H1 (cell line): ENCODE results near the gene SH3RF3. TPM values are rescaled to one million over a fixed set of nuclear protein-coding genes. Genes with fewer than 3 reads are reported as not detected.

Experiments used
- CTCF ChIA-PET: fragments of 300-600 bp; sonication (Branson Sonifier 250); formaldehyde crosslinking; loops from one replicate; lab custom pipeline; 2021; ENCODE audit not compliant: partially characterized antibody; lab: Charles Lee
- POLR2A ChIA-PET: fragments of 300-600 bp; sonication (Branson Sonifier 250); formaldehyde crosslinking; loops from one replicate; lab custom pipeline; 2021; ENCODE audit warnings: inconsistent platforms; ENCODE audit not compliant: partially characterized antibody; lab: Charles Lee
- DNase-seq, 2 experiments: peaks; one replicate each; pipeline versions ENCODE4 v3.0.0 to v3.0.0-alpha.2; 2010 to 2022; ENCODE audit warnings: low spot score in 2 of 2, low read depth in 1 of 2, mixed read lengths in 1 of 2
- FAIRE-seq: peaks from 2 replicates; lab custom pipeline; 2011; peaks lifted over from hg19 to GRCh38; lab: Jason Lieb, UNC
- H2AFZ ChIP-seq: 2 replicates; pipeline ENCODE4 v1.8.1; 2012; ENCODE audit warnings: low read length, inconsistent platforms
- H2AK5ac ChIP-seq: 2 replicates; pipeline ENCODE4 v1.6.1; 2013; ENCODE audit warnings: low read depth, low read length
- H2BK120ac ChIP-seq: replicated peaks from 2 replicates; pipeline ENCODE3; 2013; ENCODE audit warnings: low read depth, low read length, inconsistent platforms
- H2BK12ac ChIP-seq: 2 replicates; pipeline ENCODE4 v1.6.1; 2013; ENCODE audit warnings: low read depth, low read length
- H2BK15ac ChIP-seq: 2 replicates; pipeline ENCODE4 v1.6.1; 2013; ENCODE audit warnings: low read length
- H2BK20ac ChIP-seq: 2 replicates; pipeline ENCODE4 v1.6.1; 2013; ENCODE audit warnings: low read length
- H2BK5ac ChIP-seq: 2 replicates; pipeline ENCODE4 v1.6.1; 2013; ENCODE audit warnings: low read depth, low read length
- H3K14ac ChIP-seq: 2 replicates; pipeline ENCODE4 v1.6.1; 2013; ENCODE audit warnings: inconsistent platforms; ENCODE audit not compliant: insufficient read length
- H3K18ac ChIP-seq: 2 replicates; pipeline ENCODE4 v1.6.1; 2013; ENCODE audit warnings: low read length; ENCODE audit errors: extremely low read depth
- H3K23ac ChIP-seq: 2 replicates; pipeline ENCODE4 v1.6.1; 2013; ENCODE audit warnings: inconsistent platforms; ENCODE audit not compliant: insufficient read length
- H3K23me2 ChIP-seq: 2 replicates; pipeline ENCODE4 v1.6.1; 2013; ENCODE audit warnings: low read depth, low read length
- H3K27ac ChIP-seq: 2 replicates; pipeline ENCODE4 v1.6.1; 2011; ENCODE audit warnings: low read depth, low read length, inconsistent platforms
- H3K27me3 ChIP-seq, 4 experiments: replicated peaks in 1 of 4; 1 replicate in 1 of 4; 2 replicates in 3 of 4; pipeline versions ENCODE4 v1.6.1 to v1.8.1; 2011 to 2013; ENCODE audit warnings: low read length in 3 of 4, mild to moderate bottlenecking in 3 of 4, inconsistent platforms in 2 of 4, mixed read lengths in 2 of 4, moderate library complexity in 1 of 4; ENCODE audit not compliant: control insufficient read depth in 3 of 4, insufficient read depth in 3 of 4; ENCODE audit errors: extremely low read depth in 1 of 4
- H3K36me3 ChIP-seq, 4 experiments: 2 replicates each; pipeline versions ENCODE4 v1.6.1 to v1.8.1; 2011 to 2013; ENCODE audit warnings: mild to moderate bottlenecking in 4 of 4, low read length in 3 of 4, moderate library complexity in 2 of 4, control low read depth in 1 of 4, inconsistent platforms in 1 of 4; ENCODE audit not compliant: insufficient read depth in 4 of 4, control insufficient read depth in 2 of 4
- H3K4ac ChIP-seq: replicated peaks from 2 replicates; pipeline ENCODE3; 2013; ENCODE audit warnings: low read length, low read depth, mixed read lengths, inconsistent platforms; ENCODE audit not compliant: insufficient read length
- H3K4me1 ChIP-seq, 4 experiments: replicated peaks in 1 of 4; 1 replicate in 1 of 4; 2 replicates in 3 of 4; pipeline versions ENCODE4 v1.6.1 to v1.8.1; 2011 to 2013; ENCODE audit warnings: low read length in 3 of 4, inconsistent platforms in 2 of 4, mixed read lengths in 1 of 4; ENCODE audit not compliant: insufficient read depth in 4 of 4, control insufficient read depth in 3 of 4
- H3K4me2 ChIP-seq, 2 experiments: 2 replicates each; pipeline versions ENCODE4 v1.6.1 to v1.8.1; 2011 to 2013; ENCODE audit warnings: low read depth in 2 of 2, low read length in 2 of 2, control low read depth in 1 of 2, inconsistent platforms in 1 of 2, mild to moderate bottlenecking in 1 of 2; ENCODE audit not compliant: insufficient read depth in 1 of 2
- H3K4me3 ChIP-seq, 4 experiments: fragments of 200-600, 300-600 bp in 1 of 4; sonication (generic), shearing (Covaris generic), sonication (Bioruptor Twin) in 1 of 4; 2 replicates each; pipeline versions ENCODE4 v1.5.1 to v1.8.1; 2011 to 2016; ENCODE audit warnings: low read length in 4 of 4, low read depth in 3 of 4, control low read depth in 2 of 4, inconsistent platforms in 2 of 4, mild to moderate bottlenecking in 2 of 4, mixed read lengths in 1 of 4, moderate library complexity in 1 of 4; ENCODE audit not compliant: insufficient read depth in 2 of 4; ENCODE audit errors: extremely low read depth in 1 of 4
- H3K56ac ChIP-seq: replicated peaks from 2 replicates; pipeline ENCODE3; 2013; ENCODE audit warnings: low read depth, mild to moderate bottlenecking, mixed read lengths, low read length, inconsistent platforms; ENCODE audit not compliant: insufficient read length
- H3K79me1 ChIP-seq: 2 replicates; pipeline ENCODE4 v1.6.1; 2013; ENCODE audit warnings: low read depth, low read length, control low read depth
- H3K79me2 ChIP-seq, 2 experiments: 2 replicates each; pipeline versions ENCODE4 v1.6.1 to v1.8.1; 2012 to 2013; ENCODE audit warnings: low read length in 2 of 2, mild to moderate bottlenecking in 2 of 2, inconsistent platforms in 1 of 2; ENCODE audit not compliant: insufficient read depth in 2 of 2, control insufficient read depth in 1 of 2
- H3K9ac ChIP-seq, 4 experiments: replicated peaks in 1 of 4; 1 replicate in 1 of 4; 2 replicates in 3 of 4; pipeline versions ENCODE4 v1.6.1 to v1.8.1; 2011 to 2013; ENCODE audit warnings: low read depth in 3 of 4, low read length in 3 of 4, control low read depth in 2 of 4, mild to moderate bottlenecking in 2 of 4, moderate library complexity in 2 of 4, inconsistent platforms in 1 of 4; ENCODE audit errors: extremely low read depth in 1 of 4
- H3K9me3 ChIP-seq, 2 experiments: 2 replicates each; pipeline versions ENCODE4 v1.6.1 to v1.8.1; 2012 to 2013; ENCODE audit warnings: mild to moderate bottlenecking in 2 of 2, moderate library complexity in 2 of 2, control low read depth in 1 of 2, inconsistent platforms in 1 of 2, low read depth in 1 of 2, low read length in 1 of 2, mixed read lengths in 1 of 2; ENCODE audit not compliant: insufficient read depth in 2 of 2
- H4K20me1 ChIP-seq, 2 experiments: replicated peaks in 1 of 2; 2 replicates each; pipeline versions ENCODE3 to v1.8.1; 2011 to 2013; ENCODE audit warnings: inconsistent platforms in 2 of 2, low read length in 2 of 2, mild to moderate bottlenecking in 1 of 2; ENCODE audit not compliant: insufficient read depth in 2 of 2, control insufficient read depth in 1 of 2
- H4K5ac ChIP-seq: 2 replicates; pipeline ENCODE4 v1.6.1; 2013; ENCODE audit warnings: low read length, low read depth, mixed read lengths, inconsistent platforms; ENCODE audit not compliant: insufficient read length
- H4K8ac ChIP-seq: 2 replicates; pipeline ENCODE4 v1.8.0; 2013; ENCODE audit warnings: mild to moderate bottlenecking, moderate library complexity, low read length, inconsistent platforms; ENCODE audit not compliant: insufficient read depth; ENCODE audit errors: extremely low read depth
- H4K91ac ChIP-seq: replicated peaks from 2 replicates; pipeline ENCODE3; 2013; ENCODE audit warnings: low read length, mixed read lengths, inconsistent platforms; ENCODE audit not compliant: insufficient read length
- CTBP2 ChIP-seq: IDR thresholded peaks from 2 replicates; pipeline ENCODE4 v1.7.0; 2011; ENCODE audit warnings: borderline replicate concordance, mild to moderate bottlenecking, moderate library complexity, mixed read lengths, low read length; ENCODE audit not compliant: insufficient read depth, insufficient read length
- MAFK ChIP-seq: IDR thresholded peaks from 2 replicates; pipeline ENCODE4 v1.6.1; 2012; ENCODE audit warnings: low read depth, mild to moderate bottlenecking, improper control_type of control experiment, low read length
- WGBS, 2 experiments: shearing (Covaris generic) in 1 of 2; methylation state at CpG; one replicate each; pipeline versions ENCODE4 v1.1.6 to v1.1.7; 2013 to 2015; ENCODE audit warnings: low lambda C conversion rate in 2 of 2, mixed read lengths in 2 of 2, inconsistent platforms in 1 of 2, low coverage in 1 of 2, missing lambda C conversion rate in 1 of 2; ENCODE audit not compliant: insufficient replicate concordance in 2 of 2, insufficient coverage in 1 of 2, insufficient read length in 1 of 2; ENCODE audit errors: extremely low coverage in 1 of 2, missing lambda C conversion rate in 1 of 2; 5-methylcytosine and 5-hydroxymethylcytosine counted together
- polyA plus RNA-seq, 7 experiments: library from polyadenylated mRNA; depleted of rRNA in 3 of 7; stranded (reverse) in 5 of 7; unstranded in 2 of 7; fragments of >200 nt in 5 of 7; fragments of 200-250 nt in 2 of 7; gene quantifications; 1 replicate in 5 of 7; 2 replicates in 1 of 7; 4 replicates in 1 of 7; pipeline versions ENCODE4 v1.2.1 to v1.2.3, GENCODE V29; 2011 to 2013; ENCODE audit warnings: missing spikeins in 2 of 7, mixed read lengths in 2 of 7
- total RNA-seq: library from RNA; stranded (reverse); fragmentation: NEBNext Ultra II Directional; extraction: Animal tissue kit (Norgen Biotek cat#: 25700); gene quantifications from 2 replicates; pipeline ENCODE4 v1.2.1, GENCODE V29; 2021

SH3RF3 gene
- total and polyA plus RNA-seq, 2 of the 8 experiments (the other 6 are each of a cell fraction or from before 2014, with no cell fraction given): 0.11 to 0.65 TPM

- 91% methylated on average over 4 of the region's 4 CpGs; no CpG with 5 or more reads in 1 of the 2 experiments for WGBS, 2 experiments
- FAIRE-seq (no peak), DNase-seq (no peak)
- H2AFZ ChIP-seq: no peak overlapping the region
- no peak overlapping the region for H3K23ac ChIP-seq
- H3K14ac ChIP-seq: no peak overlapping the region
- H3K4me2 ChIP-seq: no peak overlapping the region
- H2BK15ac ChIP-seq: no peak overlapping the region
- no peak overlapping the region for H3K4me3 ChIP-seq
- no peak overlapping the region for H2AK5ac ChIP-seq
- no peaks in the 10 kb centered on the region for H3K79me2 ChIP-seq
- H2BK20ac ChIP-seq: no peak overlapping the region
- no peak overlapping the region for H4K5ac ChIP-seq
- H2BK5ac ChIP-seq: no peak overlapping the region
- TF ChIP-seq MAFK (no peak), CTBP2 (no peak)
- ChIA-PET POLR2A (no interaction called here), CTCF (interaction anchor here (1.0 kb wide), 1 partner anchor 30 kb away, joined by 3 read pairs; no protein-coding TSS in a partner anchor)
- no peak overlapping the region for H3K56ac ChIP-seq
- no peaks in the 10 kb centered on the region for H3K36me3 ChIP-seq
- no peak overlapping the region for H2BK12ac ChIP-seq
- H3K9me3 ChIP-seq: no peaks in the 10 kb centered on the region
- H2BK120ac ChIP-seq: no peak overlapping the region
- H3K27me3 ChIP-seq: no peaks in the 10 kb centered on the region
- H3K4me1 ChIP-seq: no peaks in the 10 kb centered on the region
- no peak overlapping the region for H4K8ac ChIP-seq
- no peaks in the 10 kb centered on the region for H3K23me2 ChIP-seq
- H4K91ac ChIP-seq: no peak overlapping the region
- H3K9ac ChIP-seq: no peak overlapping the region
- no peak overlapping the region for H3K18ac ChIP-seq
- no peak overlapping the region for H3K4ac ChIP-seq
- no peaks in the 10 kb centered on the region for H4K20me1 ChIP-seq
- no peaks in the 10 kb centered on the region for H3K79me1 ChIP-seq
- H3K27ac ChIP-seq: no peak overlapping the region
These were observed 235.2 kb downstream of the SH3RF3 start for GRCh38 chr2:109364217-109364616.
